AG04449 (cell line): ENCODE measurements around the gene VPS54.

Experiments used
- CTCF ChIA-PET: fragments of 350-600 bp; formaldehyde crosslinking; extraction: SDS; loops from one replicate; lab custom pipeline; 2021; ENCODE audit warnings: antibody characterized with exemption; lab: Yijun Ruan, JAX
- POLR2A ChIA-PET: fragments of 400-600, 350-600 bp; formaldehyde crosslinking; extraction: SDS; loops from one replicate; lab custom pipeline; 2020; ENCODE audit warnings: antibody characterized with exemption, inconsistent platforms; lab: Yijun Ruan, JAX
- DNase-seq: peaks from one replicate; pipeline ENCODE4 v3.0.0-alpha.2; 2010; ENCODE audit warnings: low read depth, low spot score
- H3K4me3 ChIP-seq: 2 replicates; pipeline ENCODE4 v1.5.1; 2011; ENCODE audit warnings: low read depth, mild to moderate bottlenecking, control low read depth, low read length
- TF ChIP-seq, protein P1 (sequence below): IDR thresholded peaks from one replicate; pipeline ENCODE4 v1.5.1; 2011; ENCODE audit warnings: mild to moderate bottlenecking, moderate library complexity, low read length, control low read depth, inconsistent platforms; ENCODE audit not compliant: insufficient read depth; ENCODE audit errors: missing control alignments

Gene VPS54

DNA sequence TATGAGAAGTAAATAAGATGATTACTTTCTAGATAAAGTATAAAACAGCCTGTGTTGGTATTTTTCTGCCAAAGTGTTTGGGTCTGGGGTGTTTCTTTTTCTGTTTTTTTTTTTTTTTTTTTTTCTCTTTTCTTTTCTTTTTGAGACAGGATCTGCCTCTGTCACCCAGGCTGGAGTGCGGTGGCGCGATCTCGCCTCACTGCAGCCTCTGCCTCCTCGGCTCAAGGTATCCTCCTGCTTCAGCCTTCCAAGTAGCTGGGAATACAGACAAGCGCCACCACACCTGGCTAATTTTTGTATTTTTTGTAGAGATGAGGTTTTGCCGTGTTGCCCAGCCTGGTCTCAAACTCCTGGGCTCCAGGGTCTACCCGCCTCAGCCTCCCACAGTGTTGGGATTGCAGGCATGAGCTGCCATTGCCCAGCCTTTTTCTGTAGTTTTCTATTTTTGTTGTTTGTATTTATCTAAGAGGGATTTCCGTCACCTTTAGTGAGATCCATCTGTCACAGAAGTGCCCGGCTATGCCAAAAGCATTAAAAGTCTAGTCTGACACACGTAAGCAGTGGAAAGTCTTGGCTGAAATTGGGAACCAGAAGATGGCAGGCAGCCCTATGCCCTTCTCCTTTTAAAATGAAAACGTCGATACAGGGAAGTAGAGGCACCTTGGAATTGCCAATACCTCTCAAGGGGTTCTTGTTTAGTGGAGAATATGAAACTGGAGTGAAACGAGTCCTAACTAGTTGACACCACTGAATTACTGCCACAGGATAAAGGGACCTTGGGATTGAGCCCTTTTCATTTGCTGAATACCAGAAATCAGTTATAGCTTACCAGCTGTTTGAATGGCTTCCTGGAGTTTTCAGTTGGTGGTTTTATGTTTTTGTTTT lies 163.6 kb downstream of the VPS54 start:
- POLR2A ChIA-PET, result interaction anchor here (1.5 kb wide), 1 partner anchor 14 kb away, joined by 4 read pairs; the partner anchor contains the start of gene UGP2
- CTCF ChIA-PET, result interaction anchor here (1.5 to 11.9 kb wide), 3 partner anchors 13 to 163 kb away, joined by 3 to 144 read pairs (median 48); no protein-coding TSS in a partner anchor
- DNase-seq, result no peak
- no peak overlapping the region for H3K4me3 ChIP-seq
- TF ChIP-seq, protein P1, sequence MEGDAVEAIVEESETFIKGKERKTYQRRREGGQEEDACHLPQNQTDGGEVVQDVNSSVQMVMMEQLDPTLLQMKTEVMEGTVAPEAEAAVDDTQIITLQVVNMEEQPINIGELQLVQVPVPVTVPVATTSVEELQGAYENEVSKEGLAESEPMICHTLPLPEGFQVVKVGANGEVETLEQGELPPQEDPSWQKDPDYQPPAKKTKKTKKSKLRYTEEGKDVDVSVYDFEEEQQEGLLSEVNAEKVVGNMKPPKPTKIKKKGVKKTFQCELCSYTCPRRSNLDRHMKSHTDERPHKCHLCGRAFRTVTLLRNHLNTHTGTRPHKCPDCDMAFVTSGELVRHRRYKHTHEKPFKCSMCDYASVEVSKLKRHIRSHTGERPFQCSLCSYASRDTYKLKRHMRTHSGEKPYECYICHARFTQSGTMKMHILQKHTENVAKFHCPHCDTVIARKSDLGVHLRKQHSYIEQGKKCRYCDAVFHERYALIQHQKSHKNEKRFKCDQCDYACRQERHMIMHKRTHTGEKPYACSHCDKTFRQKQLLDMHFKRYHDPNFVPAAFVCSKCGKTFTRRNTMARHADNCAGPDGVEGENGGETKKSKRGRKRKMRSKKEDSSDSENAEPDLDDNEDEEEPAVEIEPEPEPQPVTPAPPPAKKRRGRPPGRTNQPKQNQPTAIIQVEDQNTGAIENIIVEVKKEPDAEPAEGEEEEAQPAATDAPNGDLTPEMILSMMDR, result no peak

DNA sequence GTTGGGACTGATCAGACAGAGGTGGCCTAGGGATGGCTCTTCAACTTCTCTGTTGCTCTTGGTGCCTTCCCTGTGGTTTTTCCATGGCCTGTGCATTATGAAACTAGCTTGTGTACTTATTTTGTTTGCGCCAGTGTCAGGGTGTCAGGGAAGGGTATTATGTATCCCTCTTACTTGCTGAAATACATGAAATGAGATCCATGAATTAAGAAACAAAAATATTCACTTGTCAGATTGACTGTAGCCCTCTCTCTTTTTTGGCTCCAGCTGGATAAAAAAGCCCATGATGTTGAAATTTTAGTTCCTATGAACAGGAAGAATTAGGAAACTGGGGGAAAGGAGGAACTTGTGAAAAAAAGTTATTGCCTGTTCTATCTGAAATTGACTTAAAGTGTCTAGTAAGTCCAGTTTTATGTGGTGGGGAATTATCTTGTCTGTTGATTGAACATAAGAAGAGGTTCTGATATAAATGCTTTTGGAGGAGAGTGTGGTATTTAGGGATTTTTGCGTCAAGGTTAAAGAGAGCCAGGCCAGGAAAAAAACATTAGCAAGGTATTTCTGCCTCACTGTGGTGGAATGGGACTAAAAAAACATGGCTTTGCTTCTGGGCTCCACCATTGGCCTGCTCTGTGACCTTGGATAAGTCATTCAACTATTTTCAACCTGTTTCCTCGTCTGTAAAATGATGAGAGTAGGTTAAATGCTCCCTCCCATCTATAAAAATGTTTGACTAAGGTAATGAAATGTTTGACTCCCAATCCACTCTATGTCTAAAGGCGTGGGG lies 165.5 kb downstream of the VPS54 start:
- DNase-seq, result no peak
- CTCF ChIA-PET, result interaction anchor here (0.7 to 7.2 kb wide), 6 partner anchors 8 to 161 kb away, joined by 3 to 48 read pairs (median 6); partner anchors contain the start of gene UGP2

DNA sequence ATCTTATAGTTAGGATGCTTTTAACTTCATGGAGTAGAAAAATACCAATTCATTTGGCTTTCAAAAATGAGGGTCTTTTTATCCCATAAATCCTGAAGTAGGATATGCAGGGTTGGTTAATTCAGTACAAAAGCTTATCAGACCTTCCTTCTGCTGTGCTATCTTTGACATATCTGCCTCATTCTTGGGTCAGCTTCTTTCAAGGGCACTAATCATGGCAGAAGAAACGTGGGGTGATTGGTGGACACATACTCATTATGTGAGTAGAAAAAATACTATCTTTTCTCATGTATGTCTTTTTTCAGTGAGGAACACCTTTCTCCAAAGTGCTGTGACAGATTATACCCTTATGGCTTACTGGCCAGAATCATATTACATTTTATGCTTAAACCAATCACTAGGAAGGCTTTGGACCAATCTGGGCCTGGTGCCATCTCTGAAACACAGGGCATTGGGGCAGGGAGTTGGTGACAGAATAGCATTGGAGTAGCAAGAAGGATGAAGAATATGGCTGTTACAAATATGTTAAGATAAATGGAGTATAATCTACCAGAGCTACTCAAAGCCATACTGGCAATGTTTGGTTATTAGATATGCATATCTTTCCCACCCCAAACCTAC lies 167.4 kb downstream of the VPS54 start:
- DNase-seq, result no peak
- TF ChIP-seq, protein P1, result no peak
- no peak overlapping the region for H3K4me3 ChIP-seq
- POLR2A ChIA-PET, result interaction anchor here (1.1 kb wide), 1 partner anchor 10 kb away, joined by 4 read pairs; the partner anchor contains the start of gene UGP2
- CTCF ChIA-PET, result interaction anchor here (1.6 to 7.2 kb wide), 3 partner anchors 10 to 159 kb away, joined by 5 to 48 read pairs (median 25); no protein-coding TSS in a partner anchor

More for the DNA sequence above, 165.5 kb downstream of the VPS54 start:
- no peak overlapping the region for H3K4me3 ChIP-seq
- TF ChIP-seq, protein P1, result no peak
- POLR2A ChIA-PET, result interaction anchor here (1.5 kb wide), 1 partner anchor 12 kb away, joined by 4 read pairs; the partner anchor contains the start of gene UGP2

DNA sequence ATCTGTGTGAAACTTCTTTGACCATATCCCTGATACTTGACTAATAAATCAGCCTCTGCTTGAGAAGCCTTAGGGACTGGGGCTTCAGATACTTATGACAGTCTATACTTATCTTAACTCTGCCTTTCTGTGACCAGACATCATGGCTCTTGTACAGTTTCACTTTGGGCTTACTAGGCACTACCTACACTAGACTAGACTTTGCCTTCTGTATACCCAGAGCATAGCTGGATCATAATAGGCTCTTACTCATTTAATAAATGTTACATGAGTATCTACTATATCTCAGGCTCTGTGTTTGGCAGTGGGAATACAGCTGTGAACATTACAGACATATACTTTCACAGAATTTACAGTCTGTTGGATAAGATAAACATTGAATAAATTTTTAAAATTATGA lies 168.6 kb downstream of the VPS54 start:
- DNase-seq, result no peak
- H3K4me3 ChIP-seq, result no peak overlapping the region
- TF ChIP-seq, protein P1, result no peak
- ChIA-PET POLR2A (interaction anchor here (1.8 kb wide), 1 partner anchor 9 kb away, joined by 7 read pairs; the partner anchor contains the start of gene UGP2), CTCF (interaction anchor here (1.0 to 2.5 kb wide), 2 partner anchors 10 to 159 kb away, joined by 3 to 17 read pairs; no protein-coding TSS in a partner anchor)

DNA sequence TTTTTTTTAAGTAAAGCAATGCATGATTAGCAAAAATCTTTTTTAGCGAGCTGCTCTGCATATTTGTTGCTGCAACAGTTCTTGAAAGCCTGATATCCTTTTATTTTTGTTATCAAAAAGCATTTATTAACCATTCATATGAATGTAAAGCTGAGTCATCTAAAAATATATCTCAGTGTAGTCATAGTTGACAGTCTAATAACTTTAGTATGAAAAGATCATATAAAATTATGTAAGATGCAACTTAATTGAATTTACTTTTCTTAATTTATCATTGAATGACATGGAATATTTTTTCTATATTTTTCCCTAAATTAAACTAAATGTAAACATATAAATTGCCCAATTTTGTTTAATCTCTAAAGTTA lies 169.0 kb downstream of the VPS54 start:
- CTCF ChIA-PET, result interaction anchor here (1.0 to 2.5 kb wide), 3 partner anchors 10 to 159 kb away, joined by 3 to 17 read pairs (median 4); no protein-coding TSS in a partner anchor
- no peak for DNase-seq
- POLR2A ChIA-PET, result interaction anchor here (1.8 kb wide), 1 partner anchor 9 kb away, joined by 7 read pairs; the partner anchor contains the start of gene UGP2
- no peak overlapping the region for H3K4me3 ChIP-seq
- TF ChIP-seq, protein P1, result no peak
